IMR-90 (cell line): ENCODE results near the gene PPP1R37. TPM values are rescaled to one million over a fixed set of nuclear protein-coding genes. Genes with fewer than 3 reads are reported as not detected.

Experiments used
- ATAC-seq: fragments of 200-7000 bp; cut with Tn5 transposase; 2 replicates; pipeline ENCODE4 v1.9.1; 2020; ENCODE audit warnings: low read depth, mild to moderate bottlenecking, moderate library complexity
- BruUV-seq: library from RNA; stranded (reverse); fragments of 400-500 nt; replicated peaks from 2 replicates; lab custom pipeline; 2021; lab: Mats Ljungman, UMichigan
- CTCF ChIA-PET: fragments of 300-600 bp; formaldehyde crosslinking; extraction: SDS; loops from one replicate; lab custom pipeline; 2021; ENCODE audit warnings: antibody characterized with exemption; lab: Yijun Ruan, JAX
- POLR2A ChIA-PET: fragments of 300-600 bp; sonication (Branson Sonifier 250); formaldehyde crosslinking; loops from one replicate; lab custom pipeline; 2022; ENCODE audit warnings: antibody characterized with exemption; ENCODE audit not compliant: unreplicated experiment; lab: Charles Lee
- DNase-seq: peaks from one replicate; pipeline ENCODE4 v3.0.0; 2013
- H2AFZ ChIP-seq: replicated peaks from 2 replicates; pipeline ENCODE3; 2013; ENCODE audit warnings: low read length, mild to moderate bottlenecking; ENCODE audit not compliant: poor library complexity
- H2AK5ac ChIP-seq: 2 replicates; pipeline ENCODE4 v1.6.1; 2013; ENCODE audit warnings: low read depth, low read length, inconsistent platforms
- H2AK9ac ChIP-seq: replicated peaks from 2 replicates; pipeline ENCODE3; 2013; ENCODE audit warnings: mild to moderate bottlenecking, low read depth, low read length, moderate library complexity; ENCODE audit not compliant: poor library complexity
- H2BK120ac ChIP-seq: 2 replicates; pipeline ENCODE4 v1.6.1; 2013; ENCODE audit warnings: low read depth, low read length, inconsistent platforms
- H2BK15ac ChIP-seq: 3 replicates; pipeline ENCODE4 v1.6.1; 2013; ENCODE audit warnings: low read depth, low read length, inconsistent platforms
- H2BK20ac ChIP-seq: 2 replicates; pipeline ENCODE4 v1.6.1; 2013; ENCODE audit warnings: low read depth, mild to moderate bottlenecking, inconsistent platforms, low read length, moderate library complexity
- H2BK5ac ChIP-seq: 2 replicates; pipeline ENCODE4 v1.6.1; 2013; ENCODE audit warnings: mild to moderate bottlenecking, low read depth, low read length, inconsistent platforms; ENCODE audit not compliant: poor library complexity, severe bottlenecking
- H3K14ac ChIP-seq: replicated peaks from 2 replicates; pipeline ENCODE4 v1.6.1; 2013; ENCODE audit warnings: low read depth, low read length, inconsistent platforms
- H3K18ac ChIP-seq: 2 replicates; pipeline ENCODE4 v1.6.1; 2013; ENCODE audit warnings: low read depth, low read length, control low read depth
- H3K23ac ChIP-seq: 2 replicates; pipeline ENCODE4 v1.6.1; 2013; ENCODE audit warnings: low read depth, low read length, inconsistent platforms
- H3K27ac ChIP-seq: 2 replicates; pipeline ENCODE4 v1.5.1; 2013; ENCODE audit warnings: mild to moderate bottlenecking, control low read depth, low read length; ENCODE audit not compliant: insufficient read depth
- H3K27me3 ChIP-seq: 2 replicates; pipeline ENCODE4 v1.6.1; 2013; ENCODE audit warnings: low read length; ENCODE audit not compliant: control insufficient read depth, insufficient read depth
- H3K36me3 ChIP-seq: 2 replicates; pipeline ENCODE4 v1.6.1; 2013; ENCODE audit warnings: low read length, mixed read lengths; ENCODE audit not compliant: control insufficient read depth, insufficient read depth
- H3K4ac ChIP-seq: 2 replicates; pipeline ENCODE4 v1.6.1; 2013; ENCODE audit warnings: low read depth, low read length, inconsistent platforms
- H3K4me1 ChIP-seq: 2 replicates; pipeline ENCODE4 v1.6.1; 2013; ENCODE audit warnings: low read length, mixed read lengths; ENCODE audit not compliant: control insufficient read depth, insufficient read depth
- H3K4me2 ChIP-seq: 2 replicates; pipeline ENCODE4 v1.6.1; 2013; ENCODE audit warnings: low read depth, mild to moderate bottlenecking, control low read depth, low read length, moderate library complexity
- H3K4me3 ChIP-seq: 2 replicates; pipeline ENCODE4 v1.5.1; 2013; ENCODE audit warnings: low read depth, mild to moderate bottlenecking, control low read depth, low read length, moderate library complexity; ENCODE audit not compliant: insufficient read depth
- H3K56ac ChIP-seq: 2 replicates; pipeline ENCODE4 v1.6.1; 2013; ENCODE audit warnings: low read length, inconsistent platforms; ENCODE audit not compliant: insufficient read depth; ENCODE audit errors: extremely low read depth
- H3K79me1 ChIP-seq, 2 experiments: 2 replicates each; pipeline ENCODE4 v1.6.1; 2013; ENCODE audit warnings: low read length in 2 of 2, inconsistent platforms in 1 of 2, low read depth in 1 of 2
- H3K9ac ChIP-seq: 2 replicates; pipeline ENCODE4 v1.6.1; 2013; ENCODE audit warnings: low read depth, low read length, control low read depth
- H3K9me1 ChIP-seq: 2 replicates; pipeline ENCODE4 v1.6.1; 2013; ENCODE audit warnings: low read length, inconsistent platforms; ENCODE audit not compliant: insufficient read depth
- H3K9me3 ChIP-seq: 2 replicates; pipeline ENCODE4 v1.6.1; 2013; ENCODE audit warnings: low read length; ENCODE audit not compliant: control insufficient read depth, insufficient read depth
- H4K20me1 ChIP-seq: 2 replicates; pipeline ENCODE4 v1.6.1; 2013; ENCODE audit warnings: low read length, inconsistent platforms; ENCODE audit not compliant: insufficient read depth
- H4K5ac ChIP-seq: 2 replicates; pipeline ENCODE4 v1.6.1; 2013; ENCODE audit warnings: mild to moderate bottlenecking, low read depth, low read length, control low read depth
- H4K8ac ChIP-seq, 2 experiments: 2 replicates each; pipeline ENCODE4 v1.6.1; 2013; ENCODE audit warnings: low read depth in 2 of 2, low read length in 2 of 2, control low read depth in 1 of 2, inconsistent platforms in 1 of 2
- H4K91ac ChIP-seq: 2 replicates; pipeline ENCODE4 v1.6.1; 2013; ENCODE audit warnings: low read depth, low read length, inconsistent platforms; ENCODE audit not compliant: insufficient read depth
- BHLHE40 ChIP-seq: fragments of 150-350 bp; IDR thresholded peaks from 2 replicates; pipeline ENCODE4 v1.6.1; 2016; ENCODE audit warnings: mild to moderate bottlenecking, low read depth, low read length
- CEBPB ChIP-seq: IDR thresholded peaks from 2 replicates; pipeline ENCODE4 v1.6.1; 2012; ENCODE audit warnings: low read depth, low read length, improper control_type of control experiment
- CHD1 ChIP-seq: IDR thresholded peaks from 2 replicates; pipeline ENCODE4 v1.6.1; 2012; ENCODE audit warnings: low read depth, low read length, improper control_type of control experiment
- FOS ChIP-seq: fragments of 150-350 bp; IDR thresholded peaks from 2 replicates; pipeline ENCODE4 v1.6.1; 2016; ENCODE audit warnings: low read depth, low read length
- MAFK ChIP-seq: IDR thresholded peaks from 2 replicates; pipeline ENCODE4 v1.6.1; 2012; ENCODE audit warnings: low read depth, low read length, improper control_type of control experiment
- MAZ ChIP-seq: IDR thresholded peaks from 2 replicates; pipeline ENCODE4 v1.6.1; 2012; ENCODE audit warnings: low read depth, mild to moderate bottlenecking, low read length, improper control_type of control experiment, moderate library complexity, borderline replicate concordance
- MXI1 ChIP-seq: IDR thresholded peaks from 2 replicates; pipeline ENCODE4 v1.6.1; 2012; ENCODE audit warnings: low read depth, mild to moderate bottlenecking, low read length, moderate library complexity, borderline replicate concordance
- NFE2L2 ChIP-seq: fragments of 150-350 bp; IDR thresholded peaks from 2 replicates; pipeline ENCODE4 v1.6.1; 2016; ENCODE audit warnings: low read depth, mild to moderate bottlenecking, low read length
- POLR2A ChIP-seq: IDR thresholded peaks from 2 replicates; pipeline ENCODE4 v1.6.1; 2012; ENCODE audit warnings: mild to moderate bottlenecking, low read depth, low read length
- RAD21 ChIP-seq: IDR thresholded peaks from 2 replicates; pipeline ENCODE4 v1.6.1; 2012; ENCODE audit warnings: low read length, improper control_type of control experiment
- RCOR1 ChIP-seq: IDR thresholded peaks from 2 replicates; pipeline ENCODE4 v1.6.1; 2012; ENCODE audit warnings: mild to moderate bottlenecking, low read length, improper control_type of control experiment; ENCODE audit not compliant: insufficient replicate concordance
- RFX5 ChIP-seq: IDR thresholded peaks from 2 replicates; pipeline ENCODE4 v1.8.0; 2012; ENCODE audit warnings: low read depth, mild to moderate bottlenecking, low read length, moderate library complexity
- USF2 ChIP-seq: fragments of 150-350 bp; IDR thresholded peaks from 2 replicates; pipeline ENCODE4 v1.6.1; 2017; ENCODE audit warnings: mild to moderate bottlenecking, antibody characterized with exemption, low read length, low read depth
- WGBS, 2 experiments: methylation state at CpG; one replicate each; pipeline versions ENCODE4 v1.1.5 to v1.1.7; 2013; ENCODE audit warnings: missing lambda C conversion rate in 2 of 2; ENCODE audit not compliant: insufficient read length in 1 of 2; ENCODE audit errors: extremely low coverage in 2 of 2; 5-methylcytosine and 5-hydroxymethylcytosine counted together
- dilution Hi-C: fragments of 300-500 bp; cut with HindIII; formaldehyde crosslinking; loops from one replicate; pipeline ENCODE4 v1.14.3; 2018; ENCODE audit warnings: low sequenced_read_pairs; ENCODE audit not compliant: unreplicated experiment
- in situ Hi-C: fragments of 300-500 bp; cut with MboI; formaldehyde crosslinking; loops from 3 replicates; pipeline ENCODE4 v1.14.3; 2019; ENCODE audit warnings: low sequenced_read_pairs, inconsistent platforms, mixed read lengths
- intact Hi-C: fragments of 100-400 bp; cut with micrococcal nuclease; formaldehyde crosslinking; loops from 2 replicates; pipeline ENCODE4 v1.10.0; 2022
- polyA plus RNA-seq, 3 experiments: library from polyadenylated mRNA; depleted of rRNA; stranded (reverse); fragments of >200 nt; gene quantifications; 2 replicates each; pipeline ENCODE4 v1.2.3, GENCODE V29; 2012; ENCODE audit warnings: low replicate concordance in 1 of 3
- total RNA-seq: library from RNA; depleted of rRNA; stranded (reverse); fragments of >200 nt; gene quantifications from 2 replicates; pipeline ENCODE4 v1.2.3, GENCODE V29; 2012
- TF ChIP-seq, protein P1 (sequence below): fragments of 150-350 bp; IDR thresholded peaks from 2 replicates; pipeline ENCODE4 v1.6.1; 2016; ENCODE audit warnings: low read depth, mild to moderate bottlenecking, low read length, moderate library complexity, borderline replicate concordance

PPP1R37 gene
- total and polyA plus RNA-seq, 2 of the 4 experiments (the other 2 are of a cell fraction) = 13.1 to 18.5 TPM

- TF ChIP-seq RAD21 (no peak), BHLHE40 (no peak), MXI1 (no peak), CHD1 (no peak), MAFK (no peak), NFE2L2 (no peak), POLR2A (no peak), USF2 (no peak), FOS (no peak), MAZ (no peak), CEBPB (no peak), RFX5 (no peak), RCOR1 (no peak)
- TF ChIP-seq, protein P1, sequence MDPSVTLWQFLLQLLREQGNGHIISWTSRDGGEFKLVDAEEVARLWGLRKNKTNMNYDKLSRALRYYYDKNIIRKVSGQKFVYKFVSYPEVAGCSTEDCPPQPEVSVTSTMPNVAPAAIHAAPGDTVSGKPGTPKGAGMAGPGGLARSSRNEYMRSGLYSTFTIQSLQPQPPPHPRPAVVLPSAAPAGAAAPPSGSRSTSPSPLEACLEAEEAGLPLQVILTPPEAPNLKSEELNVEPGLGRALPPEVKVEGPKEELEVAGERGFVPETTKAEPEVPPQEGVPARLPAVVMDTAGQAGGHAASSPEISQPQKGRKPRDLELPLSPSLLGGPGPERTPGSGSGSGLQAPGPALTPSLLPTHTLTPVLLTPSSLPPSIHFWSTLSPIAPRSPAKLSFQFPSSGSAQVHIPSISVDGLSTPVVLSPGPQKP = no peak
- no peak overlapping the region for H4K5ac ChIP-seq
- BruUV-seq = no TSS peak
- no peak overlapping the region for H3K18ac ChIP-seq
- dilution Hi-C loops = no loop called here
- H3K36me3 ChIP-seq = peaks cover 4% of the 10 kb centered on the region; the same call in 1 of the 2 replicates
- no peak overlapping the region for H3K4ac ChIP-seq
- no peak overlapping the region for H3K56ac ChIP-seq
- no peak overlapping the region for H3K23ac ChIP-seq
- no peak overlapping the region for H4K91ac ChIP-seq
- H4K20me1 ChIP-seq = peaks cover 8% of the 10 kb centered on the region
- H2AK5ac ChIP-seq = no peak overlapping the region
- H3K79me1 ChIP-seq = no peaks in the 10 kb centered on the region
- ChIA-PET CTCF (interaction anchor here (1.1 kb wide), 1 partner anchor 26 kb away, joined by 3 read pairs; the partner anchor contains the start of gene TRAPPC6A), POLR2A (no interaction called here)
- H3K27me3 ChIP-seq = peaks cover 20% of the 10 kb centered on the region
- peak overlapping the region; percentile 76 for H3K4me2 ChIP-seq
- H2AK9ac ChIP-seq = peak overlapping the region; percentile 58
- H2BK20ac ChIP-seq = no peak overlapping the region
- no peak overlapping the region for H2BK120ac ChIP-seq
- H3K14ac ChIP-seq = no peak overlapping the region
- H2AFZ ChIP-seq = peak overlapping the region; percentile 86
- intact Hi-C loops = no loop called here
- in situ Hi-C loops = no loop called here
- no peak overlapping the region for H4K8ac ChIP-seq
- H3K27ac ChIP-seq = no peak overlapping the region
- no peak overlapping the region for H2BK15ac ChIP-seq
- H3K9me1 ChIP-seq = peaks cover 7% of the 10 kb centered on the region; the same call in 1 of the 2 replicates
- WGBS, 2 experiments = 13% methylated on average over 29 of the region's 64 CpGs; no CpG with 5 or more reads in 1 of the 2 experiments
- no peak overlapping the region for H3K9ac ChIP-seq
- H3K4me1 ChIP-seq = peaks cover 18% of the 10 kb centered on the region
- ATAC-seq = no peak
- no peak for DNase-seq
- no peak overlapping the region for H2BK5ac ChIP-seq
- H3K4me3 ChIP-seq = peak overlapping the region; percentile 19
- no peaks in the 10 kb centered on the region for H3K9me3 ChIP-seq
These were observed 59.0 kb downstream of the PPP1R37 start for GRCh38 chr19:45151821-45152503.
